HepG2 (cell line): ENCODE measurements around the gene WDR18. TPM values are rescaled to one million over a fixed set of nuclear protein-coding genes. Genes with fewer than 3 reads are reported as not detected.

Experiments used
- AGO1 ChIP-seq: fragments of 200-400 bp; formaldehyde crosslinking; IDR thresholded peaks from 2 replicates; pipeline ENCODE4 v1.6.1; 2017; ENCODE audit warnings: mild to moderate bottlenecking, low read depth, low read length, moderate library complexity; ENCODE audit not compliant: poor library complexity, severe bottlenecking
- ATM ChIP-seq: fragments of 450-650 bp; IDR thresholded peaks from 2 replicates; pipeline ENCODE4 v1.7.1; 2017; ENCODE audit warnings: mild to moderate bottlenecking, borderline replicate concordance
- GABPB1 ChIP-seq: IDR thresholded peaks from 2 replicates; pipeline ENCODE4 v1.6.1; 2016; ENCODE audit warnings: mild to moderate bottlenecking, missing genetic modification reagents, moderate library complexity, missing compliant biosample characterization
- HDAC1 ChIP-seq: sonication (generic); formaldehyde crosslinking; IDR thresholded peaks from 2 replicates; pipeline ENCODE4 v1.5.1; 2020; ENCODE audit warnings: mild to moderate bottlenecking, missing genetic modification reagents
- HMGA1 ChIP-seq: sonication (generic); formaldehyde crosslinking; conservative IDR thresholded peaks from 2 replicates; pipeline ENCODE4 v1.4.0; 2020; ENCODE audit warnings: missing genetic modification reagents
- MIER3 ChIP-seq: IDR thresholded peaks from 2 replicates; pipeline ENCODE4 v1.6.1; 2016; ENCODE audit warnings: missing compliant biosample characterization, borderline replicate concordance
- NFIC ChIP-seq: IDR thresholded peaks from 2 replicates; pipeline ENCODE4 v1.6.1; 2012; ENCODE audit warnings: mild to moderate bottlenecking, low read length, inconsistent platforms
- SRSF9 ChIP-seq: fragments of 200-400 bp; formaldehyde crosslinking; IDR thresholded peaks from 2 replicates; pipeline ENCODE4 v1.6.1; 2018; ENCODE audit warnings: borderline replicate concordance, mild to moderate bottlenecking, low read depth, low read length; ENCODE audit not compliant: insufficient read depth, poor library complexity, severe bottlenecking
- ZBTB40 ChIP-seq, 2 experiments: fragments of 450-650 bp in 1 of 2; sonication (generic) in 1 of 2; formaldehyde crosslinking in 1 of 2; IDR thresholded peaks; 2 replicates each; pipeline versions ENCODE4 v1.6.1 to v1.8.0; 2016 to 2022; ENCODE audit warnings: antibody characterized with exemption in 1 of 2, mild to moderate bottlenecking in 1 of 2, missing genetic modification reagents in 1 of 2
- ZNF20 ChIP-seq: sonication (generic); formaldehyde crosslinking; IDR thresholded peaks from 2 replicates; pipeline ENCODE4 v1.4.0; 2020; ENCODE audit warnings: mild to moderate bottlenecking, moderate library complexity, missing genetic modification reagents
- ZNF34 ChIP-seq: sonication (generic); formaldehyde crosslinking; IDR thresholded peaks from 2 replicates; pipeline ENCODE4 v1.4.0; 2020; ENCODE audit warnings: mild to moderate bottlenecking, missing genetic modification reagents, borderline replicate concordance
- ZNF432 ChIP-seq: sonication (generic); formaldehyde crosslinking; IDR thresholded peaks from 2 replicates; pipeline ENCODE4 v1.5.0; 2020; ENCODE audit warnings: missing genetic modification reagents, mild to moderate bottlenecking, borderline replicate concordance
- ZNF577 ChIP-seq: sonication (generic); formaldehyde crosslinking; IDR thresholded peaks from 2 replicates; pipeline ENCODE4 v1.4.0; 2020; ENCODE audit warnings: mild to moderate bottlenecking, low read depth, missing genetic modification reagents, borderline replicate concordance
- ZNF660 ChIP-seq: sonication (generic); formaldehyde crosslinking; IDR thresholded peaks from 2 replicates; pipeline ENCODE4 v1.5.1; 2020; ENCODE audit warnings: mild to moderate bottlenecking, low read depth, missing genetic modification reagents, borderline replicate concordance
- ZNF672 ChIP-seq: sonication (generic); formaldehyde crosslinking; IDR thresholded peaks from 2 replicates; pipeline ENCODE4 v1.8.1; 2022; ENCODE audit warnings: missing genetic modification reagents
- polyA plus RNA-seq, 8 experiments: library from polyadenylated mRNA; depleted of rRNA in 3 of 8; stranded (reverse) in 7 of 8; unstranded in 1 of 8; fragments of >200 nt; fragmentation: Illumina TruSeq in 4 of 8; extraction: Trizol in 4 of 8; gene quantifications; 2 replicates each; pipeline versions ENCODE4 v1.2.1 to v1.2.3, GENCODE V29; 2011 to 2016; ENCODE audit warnings: low read depth in 4 of 8, missing spikeins in 1 of 8, mixed read lengths in 1 of 8; ENCODE audit not compliant: insufficient read depth in 1 of 8
- total RNA-seq, 5 experiments: library from RNA; depleted of rRNA; stranded (reverse); fragments of >200 nt; fragmentation: Illumina TruSeq; extraction: Trizol; gene quantifications; 2 replicates each; pipeline ENCODE4 v1.2.3, GENCODE V29; 2016; ENCODE audit warnings: low read depth in 1 of 5
- TF ChIP-seq, protein P1 (sequence below): sonication (generic); formaldehyde crosslinking; IDR thresholded peaks from 2 replicates; pipeline ENCODE4 v1.8.0; 2022; ENCODE audit warnings: mild to moderate bottlenecking, missing genetic modification reagents

The WDR18 gene
- total and polyA plus RNA-seq, 2 of the 13 experiments (the other 11 are each of a cell fraction or from before 2014, with no cell fraction given) = 36.4 to 47.6 TPM

- TF ChIP-seq ZNF20 (CRISPR knock-in tag) (no peak), ZNF577 (CRISPR knock-in tag) (no peak), NFIC (no peak), ATM (no peak), ZNF432 (0 out of 2 replicates have a peak, but pooled peaks have one; percentile 3), SRSF9 (no peak), HDAC1 (CRISPR knock-in tag) (peak; percentile 48; the same call in 1 of the 2 replicates), AGO1 (peak; percentile 24), GABPB1 (CRISPR knock-in tag) (peak; percentile 88), ZNF672 (CRISPR knock-in tag) (no peak), HMGA1 (CRISPR knock-in tag) (no peak), ZNF660 (CRISPR knock-in tag) (no peak), ZBTB40 (IDR thresholded peaks at IDR 0.05) (no peak), ZBTB40 (CRISPR knock-in tag; IDR thresholded peaks at IDR 0.05) (no peak; the same call in 1 of the 2 replicates), MIER3 (CRISPR knock-in tag) (peak; percentile 13; the same call in 1 of the 2 replicates), ZNF34 (CRISPR knock-in tag) (0 out of 2 replicates have a peak, but pooled peaks have one; percentile 34)
- TF ChIP-seq, protein P1, sequence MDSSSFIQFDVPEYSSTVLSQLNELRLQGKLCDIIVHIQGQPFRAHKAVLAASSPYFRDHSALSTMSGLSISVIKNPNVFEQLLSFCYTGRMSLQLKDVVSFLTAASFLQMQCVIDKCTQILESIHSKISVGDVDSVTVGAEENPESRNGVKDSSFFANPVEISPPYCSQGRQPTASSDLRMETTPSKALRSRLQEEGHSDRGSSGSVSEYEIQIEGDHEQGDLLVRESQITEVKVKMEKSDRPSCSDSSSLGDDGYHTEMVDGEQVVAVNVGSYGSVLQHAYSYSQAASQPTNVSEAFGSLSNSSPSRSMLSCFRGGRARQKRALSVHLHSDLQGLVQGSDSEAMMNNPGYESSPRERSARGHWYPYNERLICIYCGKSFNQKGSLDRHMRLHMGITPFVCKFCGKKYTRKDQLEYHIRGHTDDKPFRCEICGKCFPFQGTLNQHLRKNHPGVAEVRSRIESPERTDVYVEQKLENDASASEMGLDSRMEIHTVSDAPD (CRISPR knock-in tag) = 0 out of 2 replicates have a peak, but pooled peaks have one; percentile 57
These were observed 36.8 kb downstream of the WDR18 start, which contains the start of gene TMEM259 (continued) for GRCh38 chr19:1020868-1021425.
